Mucosa of descending colon (tissue), 3 donors: ENCODE data around the gene ERC2. TPM values are rescaled to one million over a fixed set of nuclear protein-coding genes. Genes with fewer than 3 reads are reported as not detected.
A peak's percentile ranks its signal among the peaks of the same experiment; 100 is the strongest.

Experiments
- ATAC-seq: fragments of 200-7000 bp; cut with Tn5 transposase; one replicate; pipeline ENCODE4 v1.9.1; 2020; ENCODE audit warnings: mild to moderate bottlenecking, moderate library complexity
- DNase-seq, 3 donors: peaks; one replicate each; pipeline ENCODE4 v3.0.0-alpha.2; 2020
- H3K36me3 ChIP-seq: fragments of 200-600 bp; one replicate; pipeline ENCODE4 v1.8.0; 2021; ENCODE audit warnings: low read depth, mild to moderate bottlenecking
- H3K4me1 ChIP-seq: fragments of 200-600 bp; one replicate; pipeline ENCODE4 v1.8.0; 2021; ENCODE audit warnings: low read depth, mild to moderate bottlenecking
- H3K4me3 ChIP-seq: fragments of 200-600 bp; one replicate; pipeline ENCODE4 v1.8.0; 2021; ENCODE audit warnings: mild to moderate bottlenecking
- H3K9me3 ChIP-seq: fragments of 200-600 bp; one replicate; pipeline ENCODE4 v1.8.0; 2021; ENCODE audit warnings: mild to moderate bottlenecking
- CTCF ChIP-seq: fragments of 200-600 bp; IDR thresholded peaks from one replicate; pipeline ENCODE4 v1.8.0; 2022; ENCODE audit warnings: antibody characterized with exemption, mild to moderate bottlenecking
- intact Hi-C, 2 donors: fragments of 100-400 bp; cut with DNase I in 1 of 2; cut with micrococcal nuclease in 1 of 2; formaldehyde crosslinking; loops; one replicate each; pipeline versions ENCODE4 v1.11.0 to v1.11.1; 2022; cut with DNase I, micrococcal nuclease
- total RNA-seq, 3 donors: library from RNA; stranded (reverse); fragmentation: NEBNext Ultra II Directional in 2 of 3; extraction: Animal tissue kit (Norgen Biotek cat#: 25700) in 2 of 3; gene quantifications; one replicate each; pipeline versions ENCODE4 v1.2.1 to v1.2.4, GENCODE V29; 2021 to 2023
- donor health status: DM: no; HTN: no; CAD: no; lungs with moderate emphysema.
- donor health status: DM: no; HTN: no; CAD: no.
- donor health status: DM: no; HTN: yes; CAD: no.

The ERC2 gene
- total RNA-seq, 3 donors from 2014 or later: 0.06 to 1.8 (median 0.43) TPM

- DNase-seq: no peak
- Histone ChIP-seq H3K4me1 (no peaks in the 10 kb centered on the region), H3K36me3 (no peaks in the 10 kb centered on the region), H3K9me3 (no peaks in the 10 kb centered on the region), H3K4me3 (no peak overlapping the region)
- intact Hi-C loops: no loop called here
- TF ChIP-seq CTCF: no peak
- ATAC-seq: no peak
Observed at GRCh38 chr3:55611121-55611520, 857.1 kb downstream of the ERC2 start.

GRCh38 chr3:55609230-55609827, 858.9 kb downstream of the ERC2 start:
- Histone ChIP-seq H3K9me3 (no peaks in the 10 kb centered on the region), H3K4me3 (no peak overlapping the region), H3K4me1 (no peaks in the 10 kb centered on the region), H3K36me3 (no peaks in the 10 kb centered on the region)
- TF ChIP-seq CTCF: no peak
- DNase-seq: no peak
- intact Hi-C loops: no loop called here
- no peak for ATAC-seq

GRCh38 chr3:55608301-55608937, 859.8 kb downstream of the ERC2 start:
- DNase-seq (no peak), ATAC-seq (peak; percentile 46)
- Histone ChIP-seq H3K4me3 (no peak overlapping the region), H3K9me3 (no peaks in the 10 kb centered on the region), H3K36me3 (no peaks in the 10 kb centered on the region), H3K4me1 (no peaks in the 10 kb centered on the region)
- intact Hi-C loops: no loop called here
- TF ChIP-seq CTCF: no peak

- intact Hi-C loops: no loop called here
- no peaks in the 10 kb centered on the region for H3K4me1 ChIP-seq
- ATAC-seq (no peak), DNase-seq (no peak)
- TF ChIP-seq CTCF: no peak
- no peaks in the 10 kb centered on the region for H3K9me3 ChIP-seq
- no peak overlapping the region for H3K4me3 ChIP-seq
- H3K36me3 ChIP-seq: no peaks in the 10 kb centered on the region
Observed at GRCh38 chr3:55607844-55608243, 860.4 kb downstream of the ERC2 start.

GRCh38 chr3:55607175-55607574, 861.1 kb downstream of the ERC2 start:
- H3K36me3 ChIP-seq: no peaks in the 10 kb centered on the region
- no peaks in the 10 kb centered on the region for H3K9me3 ChIP-seq
- ATAC-seq (no peak), DNase-seq (no peak)
- intact Hi-C loops: no loop called here
- H3K4me1 ChIP-seq: no peaks in the 10 kb centered on the region
- TF ChIP-seq CTCF: no peak
- H3K4me3 ChIP-seq: no peak overlapping the region
